ENCODE data around the gene ATAD3A.
"Not testable (repeated sequence)": the region's sequence is repeated elsewhere in the genome, so short reads cannot be mapped to it uniquely, and the experiment has no call there.

DNA sequence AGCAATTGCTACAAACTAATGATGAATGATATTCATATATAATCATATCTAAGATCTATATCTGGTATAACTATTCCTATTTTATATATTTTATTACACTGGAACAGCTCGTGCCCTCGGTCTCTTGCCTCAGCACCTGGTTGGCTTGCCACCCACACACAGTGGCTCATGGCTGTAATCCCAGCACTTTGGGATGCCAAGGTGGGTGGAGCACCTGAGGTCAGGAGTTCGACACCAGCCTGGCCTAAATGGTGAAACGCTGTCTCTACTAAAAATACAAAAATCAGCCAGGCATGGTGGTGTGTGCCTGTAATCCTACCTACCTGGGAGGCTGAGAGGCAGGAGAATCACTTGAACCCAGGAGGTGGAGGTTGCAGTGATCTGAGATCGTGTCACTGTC is 6.2 kb upstream of the ATAD3A start:
- TF ChIP-seq SMC3 (IDR thresholded peaks at IDR 0.05; ENCODE audit: low read depth, low read length); POLR2AphosphoS5 (IDR thresholded peaks at IDR 0.05; ENCODE audit: low read depth, low read length); CHD2 (IDR thresholded peaks at IDR 0.05; ENCODE audit: low read length, partially characterized antibody); EZH2phosphoT487 (IDR thresholded peaks at IDR 0.05; ENCODE audit: borderline replicate concordance, low read depth); SIN3A (IDR thresholded peaks at IDR 0.05; ENCODE audit: borderline replicate concordance, low read depth, low read length); TAF1 (IDR thresholded peaks at IDR 0.05; ENCODE audit: borderline replicate concordance, low read depth, low read length); FOXM1 (IDR thresholded peaks at IDR 0.05; ENCODE audit: low read depth); GABPA (IDR thresholded peaks at IDR 0.05; ENCODE audit: low read depth): not testable (repeated sequence)
- TF ChIP-seq, protein P1, sequence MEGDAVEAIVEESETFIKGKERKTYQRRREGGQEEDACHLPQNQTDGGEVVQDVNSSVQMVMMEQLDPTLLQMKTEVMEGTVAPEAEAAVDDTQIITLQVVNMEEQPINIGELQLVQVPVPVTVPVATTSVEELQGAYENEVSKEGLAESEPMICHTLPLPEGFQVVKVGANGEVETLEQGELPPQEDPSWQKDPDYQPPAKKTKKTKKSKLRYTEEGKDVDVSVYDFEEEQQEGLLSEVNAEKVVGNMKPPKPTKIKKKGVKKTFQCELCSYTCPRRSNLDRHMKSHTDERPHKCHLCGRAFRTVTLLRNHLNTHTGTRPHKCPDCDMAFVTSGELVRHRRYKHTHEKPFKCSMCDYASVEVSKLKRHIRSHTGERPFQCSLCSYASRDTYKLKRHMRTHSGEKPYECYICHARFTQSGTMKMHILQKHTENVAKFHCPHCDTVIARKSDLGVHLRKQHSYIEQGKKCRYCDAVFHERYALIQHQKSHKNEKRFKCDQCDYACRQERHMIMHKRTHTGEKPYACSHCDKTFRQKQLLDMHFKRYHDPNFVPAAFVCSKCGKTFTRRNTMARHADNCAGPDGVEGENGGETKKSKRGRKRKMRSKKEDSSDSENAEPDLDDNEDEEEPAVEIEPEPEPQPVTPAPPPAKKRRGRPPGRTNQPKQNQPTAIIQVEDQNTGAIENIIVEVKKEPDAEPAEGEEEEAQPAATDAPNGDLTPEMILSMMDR (IDR thresholded peaks at IDR 0.05) = not testable (repeated sequence)
- TF ChIP-seq, protein P2, sequence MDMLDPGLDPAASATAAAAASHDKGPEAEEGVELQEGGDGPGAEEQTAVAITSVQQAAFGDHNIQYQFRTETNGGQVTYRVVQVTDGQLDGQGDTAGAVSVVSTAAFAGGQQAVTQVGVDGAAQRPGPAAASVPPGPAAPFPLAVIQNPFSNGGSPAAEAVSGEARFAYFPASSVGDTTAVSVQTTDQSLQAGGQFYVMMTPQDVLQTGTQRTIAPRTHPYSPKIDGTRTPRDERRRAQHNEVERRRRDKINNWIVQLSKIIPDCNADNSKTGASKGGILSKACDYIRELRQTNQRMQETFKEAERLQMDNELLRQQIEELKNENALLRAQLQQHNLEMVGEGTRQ (IDR thresholded peaks at IDR 0.05; ENCODE audit: borderline replicate concordance, low read depth, low read length) = not testable (repeated sequence)
- TF ChIP-seq, protein P3, sequence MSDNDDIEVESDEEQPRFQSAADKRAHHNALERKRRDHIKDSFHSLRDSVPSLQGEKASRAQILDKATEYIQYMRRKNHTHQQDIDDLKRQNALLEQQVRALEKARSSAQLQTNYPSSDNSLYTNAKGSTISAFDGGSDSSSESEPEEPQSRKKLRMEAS (IDR thresholded peaks at IDR 0.05; ENCODE audit: low read depth) = not testable (repeated sequence)
- TF ChIP-seq, protein P4, sequence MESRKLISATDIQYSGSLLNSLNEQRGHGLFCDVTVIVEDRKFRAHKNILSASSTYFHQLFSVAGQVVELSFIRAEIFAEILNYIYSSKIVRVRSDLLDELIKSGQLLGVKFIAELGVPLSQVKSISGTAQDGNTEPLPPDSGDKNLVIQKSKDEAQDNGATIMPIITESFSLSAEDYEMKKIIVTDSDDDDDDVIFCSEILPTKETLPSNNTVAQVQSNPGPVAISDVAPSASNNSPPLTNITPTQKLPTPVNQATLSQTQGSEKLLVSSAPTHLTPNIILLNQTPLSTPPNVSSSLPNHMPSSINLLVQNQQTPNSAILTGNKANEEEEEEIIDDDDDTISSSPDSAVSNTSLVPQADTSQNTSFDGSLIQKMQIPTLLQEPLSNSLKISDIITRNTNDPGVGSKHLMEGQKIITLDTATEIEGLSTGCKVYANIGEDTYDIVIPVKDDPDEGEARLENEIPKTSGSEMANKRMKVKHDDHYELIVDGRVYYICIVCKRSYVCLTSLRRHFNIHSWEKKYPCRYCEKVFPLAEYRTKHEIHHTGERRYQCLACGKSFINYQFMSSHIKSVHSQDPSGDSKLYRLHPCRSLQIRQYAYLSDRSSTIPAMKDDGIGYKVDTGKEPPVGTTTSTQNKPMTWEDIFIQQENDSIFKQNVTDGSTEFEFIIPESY (IDR thresholded peaks at IDR 0.05; ENCODE audit: borderline replicate concordance, low read depth) = not testable (repeated sequence)
